Stimulated activated CD4-positive, alpha-beta T cell treated with anti-CD3 and anti-CD28 coated beads, TNF-alpha, amount 100 ng/mL, for 24 hours (primary cell): ENCODE data around the gene PCDHGB3.
A peak's percentile ranks its signal among the peaks of the same experiment; 100 is the strongest.
"Not testable (repeated sequence)": the region's sequence is repeated elsewhere in the genome, so short reads cannot be mapped to it uniquely, and the experiment has no call there.

Experiments
- DNase-seq, 3 experiments: peaks; one replicate each; pipeline ENCODE4 v3.0.0-alpha.2; 2020; ENCODE audit warnings: low read depth in 3 of 3

The PCDHGB3 gene

GRCh38 chr5:141369994-141370848 lies at the start of gene PCDHGB3:
TSS of gene PCDHGB3 (plus strand) at chr5:141370242. CDS start at chr5:141370395, 153 bp downstream.
- DNase-seq = peak in 1 of 3 experiments; percentile 15

DNA sequence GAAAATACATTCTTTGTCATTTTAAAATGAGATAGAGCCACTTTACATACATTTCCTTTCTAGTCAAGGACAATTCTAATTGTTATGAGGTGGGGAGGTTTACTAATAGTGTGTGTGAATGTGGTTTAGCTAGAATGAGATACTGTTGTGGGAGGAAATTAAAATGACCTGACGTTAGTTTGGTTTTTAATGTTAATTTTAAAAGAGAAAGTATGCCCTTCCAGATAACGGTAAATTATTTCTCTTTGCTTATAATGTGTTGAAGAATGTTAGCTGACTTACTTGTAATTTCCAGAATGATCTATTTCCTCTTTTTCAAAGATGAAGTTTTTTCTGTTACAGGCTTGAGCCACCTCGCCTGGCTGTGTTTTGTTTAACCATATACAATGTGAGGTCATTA lies 47.8 kb upstream of the PCDHGB3 start:
- no peak for DNase-seq

- peak; percentile 28 to 63 (median 43) for DNase-seq
Observed at GRCh38 chr5:141326088-141326854, 43.8 kb upstream of the PCDHGB3 start.

GRCh38 chr5:141328231-141328630 lies 41.8 kb upstream of the PCDHGB3 start:
- DNase-seq = no peak

DNA sequence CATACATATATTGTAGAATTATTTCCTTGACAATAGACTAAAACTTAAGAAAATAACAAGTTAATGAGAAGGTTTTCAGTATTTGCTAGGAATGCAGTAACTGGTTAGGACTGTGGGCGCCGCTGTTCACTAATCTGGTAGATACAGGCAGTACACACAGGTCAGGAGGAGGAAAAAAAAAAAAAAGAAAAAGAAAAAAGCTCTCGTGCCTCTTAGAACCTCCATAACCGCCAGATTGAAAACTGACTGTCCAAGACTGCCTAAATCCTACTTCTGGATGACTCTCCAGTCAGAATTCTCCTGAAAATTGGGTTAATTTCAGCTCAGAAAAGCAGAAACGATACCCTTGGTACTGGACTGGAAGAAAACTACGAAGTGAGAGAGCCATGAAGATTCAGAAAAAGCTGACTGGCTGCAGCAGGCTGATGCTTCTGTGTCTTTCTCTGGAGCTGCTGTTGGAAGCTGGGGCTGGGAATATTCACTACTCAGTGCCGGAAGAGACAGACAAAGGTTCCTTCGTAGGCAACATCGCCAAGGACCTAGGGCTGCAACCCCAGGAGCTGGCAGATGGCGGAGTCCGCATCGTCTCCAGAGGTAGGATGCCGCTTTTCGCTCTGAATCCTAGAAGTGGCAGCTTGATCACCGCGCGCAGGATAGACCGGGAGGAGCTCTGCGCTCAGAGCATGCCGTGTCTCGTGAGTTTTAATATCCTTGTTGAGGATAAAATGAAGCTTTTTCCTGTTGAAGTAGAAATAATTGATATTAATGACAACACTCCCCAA lies 39.6 kb upstream of the PCDHGB3 start, which contains the start of gene PCDHGA1:
PCDHGA1 (plus strand) TSS at position 216 of the 782 bp plus-strand sequence.
- no peak for DNase-seq

DNA sequence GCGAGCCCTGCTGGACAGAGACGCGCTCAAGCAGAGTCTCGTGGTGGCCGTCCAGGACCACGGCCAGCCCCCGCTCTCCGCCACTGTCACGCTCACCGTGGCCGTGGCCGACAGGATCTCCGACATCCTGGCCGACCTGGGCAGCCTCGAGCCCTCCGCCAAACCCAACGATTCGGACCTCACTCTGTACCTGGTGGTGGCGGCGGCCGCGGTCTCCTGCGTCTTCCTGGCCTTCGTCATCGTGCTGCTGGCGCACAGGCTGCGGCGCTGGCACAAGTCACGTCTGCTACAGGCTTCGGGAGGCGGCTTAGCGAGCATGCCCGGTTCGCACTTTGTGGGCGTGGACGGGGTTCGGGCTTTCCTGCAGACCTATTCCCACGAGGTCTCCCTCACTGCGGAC lies 37.5 kb upstream of the PCDHGB3 start:
- not testable (repeated sequence) for DNase-seq

- DNase-seq = no peak
Observed at GRCh38 chr5:141338538-141339306, 31.3 kb upstream of the PCDHGB3 start, which contains the start of gene PCDHGA2. TSS of gene PCDHGA2 (plus strand) at chr5:141338760.

DNA sequence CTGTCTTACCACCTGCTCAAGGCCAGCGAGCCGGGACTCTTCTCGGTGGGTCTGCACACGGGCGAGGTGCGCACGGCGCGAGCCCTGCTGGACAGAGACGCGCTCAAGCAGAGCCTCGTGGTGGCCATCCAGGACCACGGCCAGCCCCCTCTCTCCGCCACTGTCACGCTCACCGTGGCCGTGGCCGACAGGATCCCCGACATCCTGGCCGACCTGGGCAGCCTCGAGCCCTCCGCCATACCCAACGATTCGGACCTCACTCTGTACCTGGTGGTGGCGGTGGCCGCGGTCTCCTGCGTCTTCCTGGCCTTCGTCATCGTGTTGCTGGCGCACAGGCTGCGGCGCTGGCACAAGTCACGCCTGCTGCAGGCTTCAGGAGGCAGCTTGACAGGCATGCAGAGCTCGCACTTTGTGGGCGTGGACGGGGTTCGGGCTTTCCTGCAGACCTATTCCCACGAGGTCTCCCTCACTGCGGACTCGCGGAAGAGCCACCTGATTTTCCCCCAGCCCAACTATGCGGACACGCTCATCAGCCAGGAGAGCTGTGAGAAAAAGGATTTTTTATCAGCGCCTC lies 29.2 kb upstream of the PCDHGB3 start:
- not testable (repeated sequence) for DNase-seq

DNA sequence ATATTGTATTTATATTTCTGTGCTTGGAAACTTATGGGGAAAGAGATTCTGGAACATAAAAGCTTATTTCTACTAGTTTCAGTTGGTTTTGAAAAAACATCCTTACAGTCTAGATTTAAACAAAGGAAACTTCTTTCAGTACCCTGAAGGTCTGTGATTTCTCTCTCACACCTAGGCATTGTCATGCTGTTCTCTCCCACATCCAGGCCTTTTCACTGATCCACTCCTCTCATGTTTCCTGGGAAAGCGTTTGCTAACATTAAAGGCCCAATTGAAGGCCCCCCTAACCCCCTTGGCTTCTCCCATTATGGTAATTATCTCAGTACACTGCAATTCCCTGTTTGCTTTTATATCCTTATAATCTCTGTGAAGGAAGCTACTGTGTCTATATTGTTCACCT lies 27.3 kb upstream of the PCDHGB3 start:
- DNase-seq = no peak

DNA sequence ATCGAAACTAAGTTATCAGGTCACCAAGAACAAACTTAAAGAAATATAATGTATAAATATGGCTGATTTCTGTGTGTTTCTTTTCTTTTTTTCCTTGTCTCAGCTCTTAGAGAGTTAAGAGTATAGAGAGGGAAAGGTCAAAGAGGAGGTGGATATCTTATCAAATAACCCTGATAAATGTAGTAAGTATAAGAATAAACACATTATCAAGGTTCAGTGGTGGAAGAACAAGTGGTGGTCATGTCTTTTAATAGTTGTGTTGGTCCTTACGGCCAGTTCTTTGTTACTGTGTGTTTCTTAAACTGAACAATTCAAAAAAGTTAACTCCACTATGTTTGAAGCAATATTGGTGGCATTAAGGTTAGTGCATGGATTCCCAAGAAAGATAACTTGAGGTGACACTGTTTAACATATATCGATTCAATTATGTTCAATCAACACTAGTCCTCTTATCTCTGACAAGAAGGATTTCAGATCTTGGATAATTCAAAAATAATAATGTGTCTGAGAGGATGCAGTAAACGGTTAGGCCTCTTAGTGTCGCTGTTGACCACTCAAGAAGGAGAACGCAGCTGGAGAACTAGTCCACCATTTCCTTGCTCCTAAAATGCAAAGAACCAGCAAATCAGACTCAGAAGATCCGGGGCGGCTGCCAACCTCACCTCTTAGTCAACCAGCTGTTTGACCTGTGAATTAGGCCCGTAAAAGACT lies 26.6 kb upstream of the PCDHGB3 start, which contains the start of gene PCDHGA3:
PCDHGA3 (plus strand) TSS at position 588 of the 711 bp plus-strand sequence. CDS start 205 bp downstream, outside the sequence.
- DNase-seq = no peak

DNA sequence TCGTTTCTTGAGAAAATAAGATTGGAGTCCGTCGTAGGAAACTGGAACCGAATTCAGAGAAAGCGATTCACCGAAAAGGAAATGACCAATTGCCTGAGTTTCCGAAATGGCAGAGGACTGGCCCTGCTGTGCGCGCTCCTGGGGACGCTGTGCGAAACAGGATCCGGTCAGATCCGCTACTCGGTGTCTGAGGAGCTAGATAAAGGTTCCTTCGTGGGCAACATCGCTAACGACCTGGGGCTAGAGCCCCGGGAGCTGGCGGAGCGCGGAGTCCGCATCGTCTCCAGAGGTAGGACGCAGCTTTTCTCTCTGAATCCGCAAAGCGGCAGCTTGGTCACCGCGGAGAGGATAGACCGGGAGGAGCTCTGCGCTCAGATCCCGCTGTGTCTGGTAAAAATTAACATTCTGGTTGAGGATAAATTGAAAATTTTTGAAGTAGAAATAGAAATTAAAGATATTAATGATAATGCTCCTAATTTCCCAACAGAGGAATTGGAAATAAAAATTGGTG lies 26.0 kb upstream of the PCDHGB3 start:
- DNase-seq = no peak

- no peak for DNase-seq
Observed at GRCh38 chr5:141345327-141345726, 24.7 kb upstream of the PCDHGB3 start.

- not testable (repeated sequence) for DNase-seq
Observed at GRCh38 chr5:141346017-141346416, 24.0 kb upstream of the PCDHGB3 start.

DNA sequence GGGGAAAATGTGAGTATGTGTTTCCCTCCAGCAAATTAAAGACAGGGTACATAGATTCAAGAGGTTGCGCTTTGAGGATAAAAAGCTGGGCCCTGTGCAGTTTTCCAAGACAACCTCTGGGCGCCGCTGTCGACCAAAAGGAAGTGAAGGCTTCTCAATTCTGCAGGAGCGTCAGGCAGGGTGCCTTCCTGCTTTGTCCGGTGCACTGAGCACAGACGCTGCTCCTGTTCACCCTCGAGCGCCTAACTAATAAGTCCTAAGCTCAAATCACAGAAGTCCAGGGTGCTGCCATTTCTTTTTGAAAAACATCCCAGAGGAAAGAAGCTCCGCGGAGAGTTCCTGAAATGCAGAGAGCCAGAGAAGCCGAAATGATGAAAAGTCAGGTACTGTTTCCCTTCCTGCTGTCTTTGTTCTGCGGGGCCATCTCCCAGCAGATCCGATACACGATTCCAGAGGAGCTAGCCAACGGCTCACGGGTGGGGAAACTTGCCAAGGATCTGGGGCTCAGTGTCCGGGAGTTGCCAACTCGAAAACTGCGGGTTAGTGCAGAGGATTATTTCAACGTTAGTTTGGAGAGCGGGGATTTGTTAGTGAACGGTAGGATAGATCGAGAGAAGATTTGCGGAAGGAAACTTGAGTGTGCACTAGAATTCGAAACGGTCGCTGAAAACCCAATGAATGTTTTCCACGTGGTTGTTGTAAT lies 20.0 kb upstream of the PCDHGB3 start, which contains the start of gene PCDHGB1:
PCDHGB1 (plus strand) TSS at position 183 of the 703 bp plus-strand sequence; CDS start at position 345, 162 bp downstream.
- DNase-seq = peak in 1 of 3 experiments; percentile 27

DNA sequence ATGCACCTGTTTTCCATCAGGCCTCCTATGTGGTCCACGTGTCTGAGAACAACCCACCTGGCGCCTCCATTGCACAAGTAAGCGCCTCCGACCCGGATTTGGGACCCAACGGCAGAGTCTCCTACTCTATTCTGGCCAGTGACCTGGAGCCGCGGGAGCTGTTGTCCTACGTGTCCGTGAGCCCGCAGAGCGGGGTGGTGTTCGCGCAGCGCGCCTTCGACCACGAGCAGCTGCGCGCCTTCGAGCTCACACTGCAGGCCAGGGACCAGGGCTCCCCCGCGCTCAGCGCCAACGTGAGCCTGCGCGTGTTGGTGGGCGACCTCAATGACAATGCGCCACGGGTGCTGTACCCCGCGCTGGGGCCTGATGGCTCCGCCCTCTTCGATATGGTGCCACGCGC lies 18.5 kb upstream of the PCDHGB3 start:
- no peak for DNase-seq

DNA sequence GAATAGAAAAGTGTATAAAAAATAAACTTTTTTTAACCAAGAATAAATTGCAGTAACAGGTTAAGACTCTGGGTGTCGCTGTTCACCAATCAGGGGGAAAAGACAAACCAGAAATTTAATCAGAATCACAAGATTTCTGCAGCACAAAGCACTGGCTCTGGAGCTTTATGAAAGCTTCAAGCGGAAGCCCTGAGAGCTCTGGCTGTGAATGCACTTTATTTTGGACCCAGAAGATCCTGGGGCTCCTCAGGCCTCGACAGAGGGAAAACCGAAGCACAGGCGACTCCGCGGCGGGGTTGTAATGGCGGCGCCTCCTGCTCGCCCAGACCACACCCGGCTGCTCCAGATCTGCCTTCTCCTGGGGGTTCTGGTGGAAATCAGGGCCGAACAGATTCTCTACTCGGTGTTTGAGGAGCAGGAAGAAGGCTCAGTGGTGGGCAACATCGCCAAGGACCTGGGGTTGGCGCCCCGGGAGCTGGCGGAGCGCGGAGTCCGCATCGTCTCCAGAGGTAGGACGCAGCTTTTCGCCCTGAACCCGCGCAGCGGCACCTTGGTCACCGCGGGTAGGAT lies 15.1 kb upstream of the PCDHGB3 start, which contains the start of gene PCDHGA4:
PCDHGA4 (plus strand) TSS at position 122 of the 570 bp plus-strand sequence; CDS start at position 209, 87 bp downstream.
- no peak for DNase-seq

- DNase-seq = no peak
Observed at GRCh38 chr5:141355641-141356040, 14.4 kb upstream of the PCDHGB3 start.

- DNase-seq = no peak
Observed at GRCh38 chr5:141356133-141356532, 13.9 kb upstream of the PCDHGB3 start.
